PFSK-1 (cell line): Measurements from ENCODE around the gene FMNL2.

ENCODE experiments used
- FOXP2 ChIP-seq: optimal IDR thresholded peaks from 2 replicates; pipeline ENCODE3; 2011; ENCODE audit warnings: borderline replicate concordance, control low read depth, inconsistent platforms; ENCODE audit not compliant: insufficient read depth; ENCODE audit errors: extremely low read length, extremely low read depth
- POLR2AphosphoS5 ChIP-seq: IDR thresholded peaks from 2 replicates; pipeline ENCODE4 v1.6.1; 2012; ENCODE audit warnings: low read depth, mild to moderate bottlenecking, control low read depth, low read length, moderate library complexity
- SIN3A ChIP-seq: IDR thresholded peaks from 2 replicates; pipeline ENCODE4 v1.6.1; 2012; ENCODE audit warnings: mild to moderate bottlenecking, low read length, moderate library complexity, borderline replicate concordance; ENCODE audit not compliant: insufficient read depth
- TAF1 ChIP-seq: IDR thresholded peaks from 2 replicates; pipeline ENCODE4 v1.6.1; 2012; ENCODE audit warnings: low read length, control low read depth, borderline replicate concordance; ENCODE audit not compliant: insufficient read depth
- TF ChIP-seq, protein P1 (sequence below), 2 experiments: IDR thresholded peaks; 2 replicates each; pipeline versions ENCODE4 v1.6.1 to v1.8.0; 2011 to 2012; ENCODE audit warnings: low read depth in 2 of 2, low read length in 2 of 2, control low read depth in 1 of 2, inconsistent platforms in 1 of 2, mild to moderate bottlenecking in 1 of 2, moderate library complexity in 1 of 2; ENCODE audit not compliant: insufficient read depth in 1 of 2

The FMNL2 gene

GRCh38 chr2:152395572-152395971 is 60.6 kb downstream of the FMNL2 start:
- TF ChIP-seq FOXP2 (no peak), POLR2AphosphoS5 (no peak), TAF1 (no peak), SIN3A (no peak)
- TF ChIP-seq, protein P1, sequence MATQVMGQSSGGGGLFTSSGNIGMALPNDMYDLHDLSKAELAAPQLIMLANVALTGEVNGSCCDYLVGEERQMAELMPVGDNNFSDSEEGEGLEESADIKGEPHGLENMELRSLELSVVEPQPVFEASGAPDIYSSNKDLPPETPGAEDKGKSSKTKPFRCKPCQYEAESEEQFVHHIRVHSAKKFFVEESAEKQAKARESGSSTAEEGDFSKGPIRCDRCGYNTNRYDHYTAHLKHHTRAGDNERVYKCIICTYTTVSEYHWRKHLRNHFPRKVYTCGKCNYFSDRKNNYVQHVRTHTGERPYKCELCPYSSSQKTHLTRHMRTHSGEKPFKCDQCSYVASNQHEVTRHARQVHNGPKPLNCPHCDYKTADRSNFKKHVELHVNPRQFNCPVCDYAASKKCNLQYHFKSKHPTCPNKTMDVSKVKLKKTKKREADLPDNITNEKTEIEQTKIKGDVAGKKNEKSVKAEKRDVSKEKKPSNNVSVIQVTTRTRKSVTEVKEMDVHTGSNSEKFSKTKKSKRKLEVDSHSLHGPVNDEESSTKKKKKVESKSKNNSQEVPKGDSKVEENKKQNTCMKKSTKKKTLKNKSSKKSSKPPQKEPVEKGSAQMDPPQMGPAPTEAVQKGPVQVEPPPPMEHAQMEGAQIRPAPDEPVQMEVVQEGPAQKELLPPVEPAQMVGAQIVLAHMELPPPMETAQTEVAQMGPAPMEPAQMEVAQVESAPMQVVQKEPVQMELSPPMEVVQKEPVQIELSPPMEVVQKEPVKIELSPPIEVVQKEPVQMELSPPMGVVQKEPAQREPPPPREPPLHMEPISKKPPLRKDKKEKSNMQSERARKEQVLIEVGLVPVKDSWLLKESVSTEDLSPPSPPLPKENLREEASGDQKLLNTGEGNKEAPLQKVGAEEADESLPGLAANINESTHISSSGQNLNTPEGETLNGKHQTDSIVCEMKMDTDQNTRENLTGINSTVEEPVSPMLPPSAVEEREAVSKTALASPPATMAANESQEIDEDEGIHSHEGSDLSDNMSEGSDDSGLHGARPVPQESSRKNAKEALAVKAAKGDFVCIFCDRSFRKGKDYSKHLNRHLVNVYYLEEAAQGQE (IDR thresholded peaks at IDR 0.05; ENCODE audit: insufficient read depth in 1 of 2, low read depth in 2 of 2, low read length in 2 of 2): no peak

GRCh38 chr2:152396051-152396511 is 61.1 kb downstream of the FMNL2 start:
- no peak for TF ChIP-seq SIN3A
- TF ChIP-seq, protein P1 (IDR thresholded peaks at IDR 0.05; ENCODE audit: insufficient read depth in 1 of 2, low read depth in 2 of 2, low read length in 2 of 2): no peak
- no peak for TF ChIP-seq TAF1
- no peak for TF ChIP-seq FOXP2
- no peak for TF ChIP-seq POLR2AphosphoS5

GRCh38 chr2:152396763-152397162 is 61.8 kb downstream of the FMNL2 start:
- TF ChIP-seq FOXP2 (no peak), TAF1 (no peak), POLR2AphosphoS5 (no peak)
- TF ChIP-seq, protein P1 (IDR thresholded peaks at IDR 0.05; ENCODE audit: insufficient read depth in 1 of 2, low read depth in 2 of 2, low read length in 2 of 2): no peak

GRCh38 chr2:152399003-152399402 is 64.0 kb downstream of the FMNL2 start:
- TF ChIP-seq SIN3A (no peak), POLR2AphosphoS5 (no peak), FOXP2 (no peak), TAF1 (no peak)
- TF ChIP-seq, protein P1 (IDR thresholded peaks at IDR 0.05; ENCODE audit: insufficient read depth in 1 of 2, low read depth in 2 of 2, low read length in 2 of 2): no peak

DNA sequence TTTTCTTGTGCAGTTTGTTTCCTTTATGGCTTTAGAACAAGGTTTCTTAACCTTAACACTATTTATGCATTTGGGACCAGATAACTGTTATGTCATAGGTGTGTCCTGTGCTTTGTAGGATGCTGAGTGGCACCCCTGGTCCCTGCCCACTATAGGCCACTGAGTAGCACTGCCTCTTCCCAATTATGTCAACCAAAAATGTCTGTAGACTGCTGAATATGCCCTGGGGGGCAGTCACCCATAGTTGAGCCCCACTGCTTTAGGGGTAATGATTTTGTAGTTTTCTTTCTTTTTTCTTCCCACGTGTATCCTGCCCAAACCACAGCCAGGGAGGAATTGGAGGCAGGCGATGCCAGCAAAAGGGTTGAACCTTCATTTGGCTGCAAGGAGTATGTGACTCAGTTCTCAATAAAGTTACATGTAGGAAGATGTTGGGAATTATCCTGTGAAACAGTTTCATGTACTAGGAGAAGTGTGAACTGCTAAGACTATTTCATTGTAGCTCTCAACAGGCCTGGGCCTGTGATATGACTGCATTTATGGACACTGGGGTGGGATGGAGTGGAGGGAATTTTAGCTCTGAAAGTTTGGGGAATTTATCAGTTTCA is 65.7 kb downstream of the FMNL2 start:
- TF ChIP-seq FOXP2: no peak
- no peak for TF ChIP-seq SIN3A
- TF ChIP-seq POLR2AphosphoS5: no peak
- no peak for TF ChIP-seq TAF1
- TF ChIP-seq, protein P1 (IDR thresholded peaks at IDR 0.05; ENCODE audit: insufficient read depth in 1 of 2, low read depth in 2 of 2, low read length in 2 of 2): no peak
